CD4-positive, alpha-beta T cell treated with Interleukin-4 for 4 hours (primary cell): ENCODE results near the gene HIVEP3.
"Not testable (repeated sequence)": the region's sequence is repeated elsewhere in the genome, so short reads cannot be mapped to it uniquely, and the experiment has no call there.

Source experiments
- DNase-seq: peaks from one replicate; pipeline ENCODE4 v3.0.0-alpha.2; 2020

Gene HIVEP3

DNA sequence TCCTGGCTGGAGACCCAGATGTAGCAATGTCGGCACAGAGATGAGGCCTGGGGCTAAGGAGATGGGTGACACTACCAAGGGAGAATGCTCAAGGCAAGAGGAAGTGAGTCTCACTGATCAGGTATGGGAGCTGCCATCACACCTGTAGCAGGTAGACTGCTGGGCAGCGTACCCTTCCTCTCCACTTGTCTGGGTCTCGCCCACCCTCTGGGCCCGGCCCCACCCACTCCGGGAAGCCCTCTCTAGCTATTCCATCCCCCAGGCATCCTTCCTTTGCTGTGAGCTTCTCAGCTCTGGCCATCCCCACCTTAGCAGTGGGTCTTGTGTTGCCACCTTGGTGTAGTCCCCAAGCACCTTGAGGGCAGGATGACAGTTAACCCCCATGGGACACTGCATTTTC, 346.5 kb downstream of the HIVEP3 start:
- no peak for DNase-seq

DNA sequence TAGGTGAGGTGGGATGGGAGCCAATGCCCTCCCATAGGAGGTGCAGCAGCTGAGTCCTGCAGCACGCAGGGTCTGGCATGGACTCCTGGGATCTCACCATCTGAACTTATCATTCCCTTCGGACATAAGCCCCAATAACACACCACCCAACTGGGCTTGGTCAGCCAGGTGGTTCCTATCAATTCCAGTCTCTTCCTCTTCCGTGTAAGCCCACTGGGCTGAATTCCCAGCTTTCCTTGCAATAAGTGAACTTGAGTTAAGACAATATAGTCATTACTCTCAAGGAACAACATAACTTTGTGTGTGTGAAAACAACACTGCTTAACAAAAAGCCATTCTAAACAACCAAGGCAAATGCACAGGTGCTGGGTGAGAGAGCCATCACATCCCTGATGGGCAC, 347.7 kb downstream of the HIVEP3 start:
- DNase-seq: no peak

DNA sequence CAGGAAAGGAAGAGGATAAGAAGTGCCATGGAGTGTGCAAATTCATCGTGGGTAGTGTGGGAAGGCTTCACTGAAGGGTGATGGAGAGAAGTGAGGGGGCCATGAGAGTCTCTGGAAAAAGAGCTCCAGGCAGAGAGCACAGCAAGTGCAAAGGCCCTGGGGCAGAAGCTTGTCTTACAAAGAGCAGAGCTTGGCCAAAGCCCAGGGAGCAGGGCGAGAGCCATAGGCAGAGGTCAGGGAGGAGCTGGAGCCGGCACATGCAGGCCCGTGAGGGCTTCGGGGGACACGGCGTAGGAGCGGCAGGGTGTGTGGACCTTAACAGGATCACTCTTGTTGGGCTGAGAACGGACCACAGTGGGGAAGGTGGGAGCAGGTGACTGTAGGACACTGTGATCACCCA, 350.5 kb downstream of the HIVEP3 start:
- no peak for DNase-seq

DNA sequence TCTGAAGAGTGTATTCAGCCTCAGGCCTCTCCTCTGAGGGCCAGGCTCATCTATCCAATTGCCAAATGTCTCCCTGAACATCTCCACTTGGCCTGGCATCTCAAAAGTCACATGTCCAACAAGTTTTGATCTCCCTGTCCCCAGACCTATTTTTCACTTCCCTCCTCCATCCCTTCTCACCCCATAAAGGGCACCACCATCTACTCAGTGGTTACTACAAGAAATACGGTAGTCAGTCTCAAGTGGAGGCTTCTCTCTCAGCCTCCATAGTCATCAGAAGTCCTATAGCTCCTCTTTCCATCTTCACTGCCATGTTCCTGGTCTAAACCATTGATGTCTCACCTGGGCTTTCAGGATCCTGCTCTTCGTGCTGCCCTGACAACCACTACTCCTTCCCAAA, 351.8 kb downstream of the HIVEP3 start:
- no peak for DNase-seq

DNA sequence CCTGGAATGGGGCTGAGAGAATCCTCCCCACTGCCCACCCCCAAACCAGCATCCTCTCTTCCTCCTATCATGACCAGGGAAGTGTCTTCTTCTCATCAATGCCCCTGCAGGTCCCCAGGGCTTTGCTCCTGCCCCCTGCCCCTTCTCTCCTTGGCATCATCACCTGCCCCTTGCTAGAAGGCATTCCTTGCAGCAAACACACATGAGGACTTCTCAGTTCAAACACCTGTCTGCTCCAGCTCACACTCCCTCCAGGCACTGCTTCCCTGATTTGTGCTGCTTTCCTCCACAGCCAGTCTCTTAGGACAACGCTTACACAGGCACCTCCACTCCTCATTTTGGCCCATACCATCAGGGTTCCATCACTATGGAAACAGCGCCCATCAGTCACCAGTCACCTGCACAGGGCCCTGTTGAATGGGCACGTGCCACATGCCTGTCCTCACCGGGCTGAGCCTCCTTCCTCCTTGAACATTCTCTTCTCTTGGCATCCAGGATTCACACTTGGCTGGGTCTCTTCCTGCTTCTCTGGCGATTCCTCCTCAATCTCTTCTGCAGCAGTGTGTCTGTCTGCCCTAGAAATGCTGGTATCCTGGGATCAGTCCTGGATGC, 352.3 kb downstream of the HIVEP3 start:
- no peak for DNase-seq

DNA sequence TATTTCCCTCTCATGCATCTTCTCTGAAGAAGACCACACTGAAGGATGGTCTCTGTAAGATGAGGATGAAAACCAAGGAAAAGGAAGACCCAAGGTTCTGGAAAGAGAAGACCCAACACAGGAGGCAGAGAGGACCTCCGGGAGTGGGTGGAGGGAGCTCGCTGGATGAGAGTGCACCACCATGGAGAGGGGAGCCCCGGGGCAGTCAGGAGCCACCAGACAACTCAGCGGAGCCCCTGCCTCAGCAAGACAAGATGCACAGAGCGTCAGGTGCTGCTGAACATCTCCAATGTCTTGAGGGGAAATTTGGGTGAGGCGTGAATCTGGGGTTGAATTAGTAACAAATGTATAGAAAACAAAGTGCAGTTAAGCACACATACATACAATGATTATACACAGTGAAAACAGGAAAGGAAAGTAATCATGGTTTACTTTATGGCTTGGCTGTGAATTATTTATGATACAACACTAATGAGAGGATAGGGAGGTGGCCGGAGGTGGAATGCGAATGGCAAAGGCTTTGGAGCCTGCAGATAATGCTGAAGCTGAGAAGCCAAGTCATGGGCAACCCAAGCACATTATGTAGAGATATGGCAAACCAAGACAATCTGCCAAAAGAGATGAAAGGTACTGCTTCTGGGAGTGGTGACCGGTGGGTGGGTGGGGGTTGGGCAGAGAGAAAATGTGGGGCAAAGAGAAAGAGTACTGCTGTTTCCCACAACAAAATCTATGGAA, 353.8 kb downstream of the HIVEP3 start:
- DNase-seq: no peak

DNA sequence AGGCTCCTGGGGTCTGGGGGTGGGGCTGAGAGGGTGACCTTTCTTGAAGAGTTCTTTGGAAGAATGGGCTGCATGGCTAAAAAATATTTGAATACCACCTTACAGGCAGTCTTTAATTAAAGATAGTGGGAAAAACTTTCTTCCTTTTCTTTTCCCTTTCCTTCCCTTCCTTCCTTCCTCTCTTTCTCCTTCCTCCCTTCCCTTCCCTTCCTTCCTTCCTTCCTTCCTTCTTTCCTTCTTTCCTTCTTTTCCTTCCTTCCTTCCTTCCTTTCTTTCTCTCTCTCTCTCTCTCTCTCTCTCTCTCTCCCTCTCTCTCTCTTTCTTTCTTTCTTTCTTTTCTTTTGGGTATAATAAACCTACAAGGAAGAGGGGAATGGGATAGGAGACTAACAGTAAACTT, 356.4 kb downstream of the HIVEP3 start:
- no peak for DNase-seq

DNA sequence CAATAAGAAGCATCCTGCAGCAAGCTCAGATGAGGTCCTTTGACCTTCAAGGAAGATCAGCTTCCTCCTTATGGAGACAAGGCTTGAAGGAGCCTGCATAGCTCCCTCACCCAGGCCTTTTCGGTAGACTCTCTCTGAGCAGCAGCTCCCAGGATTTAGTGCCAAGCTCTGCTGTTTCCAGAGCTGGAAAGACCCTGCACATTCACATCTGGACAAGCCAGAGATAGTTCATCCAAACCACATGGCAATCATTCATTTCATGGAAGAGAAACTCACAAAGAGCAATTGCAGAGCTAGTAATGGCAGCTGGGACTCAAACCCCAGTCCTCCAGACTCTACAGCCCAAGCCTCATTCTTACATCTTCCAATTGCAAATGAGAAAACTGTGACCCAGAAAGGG, 357.8 kb downstream of the HIVEP3 start:
- DNase-seq: no peak

DNA sequence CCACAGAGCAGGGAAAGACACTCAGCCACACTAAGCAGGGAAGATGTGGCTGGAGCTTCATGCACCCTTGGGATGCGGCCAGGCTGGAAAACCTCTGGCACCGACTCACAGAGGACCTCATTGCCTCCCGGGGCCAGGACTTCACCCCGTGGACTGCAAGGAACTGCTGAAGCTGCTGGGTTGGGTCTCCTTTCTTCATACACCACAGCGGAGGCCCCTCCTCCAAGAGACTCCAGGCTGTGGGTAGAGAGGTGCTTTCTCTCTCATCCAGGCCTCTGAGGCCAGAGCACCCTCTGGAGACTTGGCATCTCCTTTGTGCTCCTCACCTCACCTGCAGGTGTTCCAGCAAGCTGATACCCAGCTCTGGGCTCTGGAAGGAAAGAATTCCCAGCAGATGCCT, 358.2 kb downstream of the HIVEP3 start:
- no peak for DNase-seq

DNA sequence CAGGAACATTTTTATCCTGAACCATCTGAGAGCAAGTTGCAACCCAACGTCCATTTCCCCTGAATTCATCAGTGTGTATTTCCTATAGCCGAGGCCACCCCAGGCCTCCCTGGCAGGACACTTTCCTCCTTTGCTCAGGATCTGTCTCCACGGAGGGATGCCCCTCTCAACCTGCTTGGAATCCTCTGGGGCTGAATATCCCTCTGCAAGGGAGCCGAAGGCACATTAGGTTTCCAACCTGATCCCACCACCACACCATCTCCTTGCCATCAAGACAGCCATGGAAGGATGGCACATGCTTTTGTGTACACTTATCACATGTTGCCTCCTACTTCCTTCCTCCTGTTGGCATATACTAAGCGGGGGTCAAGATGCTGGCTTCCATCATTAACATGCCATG, 359.4 kb downstream of the HIVEP3 start:
- DNase-seq: no peak

DNA sequence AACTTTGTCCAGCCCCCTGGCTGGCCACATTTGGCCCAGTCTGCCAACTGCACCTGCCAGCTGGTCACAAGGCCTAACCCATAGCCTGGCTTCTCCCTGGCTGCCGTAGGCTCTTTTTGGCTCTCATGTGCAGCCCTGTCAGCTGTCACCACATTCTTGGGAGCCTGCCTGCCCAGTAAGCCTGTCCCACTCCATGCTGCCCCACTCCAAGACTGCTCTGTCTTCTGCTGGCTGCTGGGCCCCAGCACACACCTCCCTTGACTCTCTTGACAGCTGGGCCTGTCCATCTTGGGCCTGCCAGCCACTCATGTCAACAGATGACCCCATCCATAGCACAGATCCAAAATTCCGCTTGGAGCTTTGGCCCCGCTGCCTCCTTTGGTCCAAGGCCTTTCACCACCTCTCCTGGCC, 360.0 kb downstream of the HIVEP3 start:
- no peak for DNase-seq

DNA sequence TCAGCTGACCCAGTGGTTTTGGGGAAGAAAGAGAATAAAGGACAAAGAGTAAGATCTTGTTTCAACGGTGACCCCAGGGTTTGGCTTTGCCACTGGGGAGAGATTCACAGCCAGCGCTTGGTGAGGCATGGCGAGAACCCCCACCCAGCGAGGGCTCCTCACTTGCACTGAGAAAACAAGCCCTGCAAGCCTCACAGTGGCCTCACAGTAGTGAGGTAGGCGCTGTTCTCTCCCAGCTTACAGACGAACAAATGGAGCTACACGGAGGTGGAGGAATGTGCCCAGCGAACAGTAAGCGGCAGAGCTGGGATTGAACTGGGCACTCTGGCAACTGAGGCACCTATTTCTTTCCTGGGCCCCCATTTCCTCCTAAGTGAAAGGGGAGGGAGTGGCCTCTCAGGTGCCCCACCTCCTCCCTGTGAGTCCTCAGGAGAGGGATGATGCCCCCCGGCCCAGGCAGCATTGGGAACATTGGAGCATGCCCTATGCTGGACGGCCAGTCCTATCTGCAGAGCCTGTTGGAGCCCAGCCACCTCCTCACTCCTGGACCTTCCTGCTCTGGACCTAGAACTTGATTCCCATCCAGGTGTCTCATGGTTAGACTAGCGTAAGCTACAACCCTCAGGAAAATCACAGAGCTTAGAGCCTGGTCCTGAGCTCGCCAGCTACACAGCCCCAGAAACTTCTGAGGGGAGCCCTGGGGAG, 360.8 kb downstream of the HIVEP3 start:
- no peak for DNase-seq

DNA sequence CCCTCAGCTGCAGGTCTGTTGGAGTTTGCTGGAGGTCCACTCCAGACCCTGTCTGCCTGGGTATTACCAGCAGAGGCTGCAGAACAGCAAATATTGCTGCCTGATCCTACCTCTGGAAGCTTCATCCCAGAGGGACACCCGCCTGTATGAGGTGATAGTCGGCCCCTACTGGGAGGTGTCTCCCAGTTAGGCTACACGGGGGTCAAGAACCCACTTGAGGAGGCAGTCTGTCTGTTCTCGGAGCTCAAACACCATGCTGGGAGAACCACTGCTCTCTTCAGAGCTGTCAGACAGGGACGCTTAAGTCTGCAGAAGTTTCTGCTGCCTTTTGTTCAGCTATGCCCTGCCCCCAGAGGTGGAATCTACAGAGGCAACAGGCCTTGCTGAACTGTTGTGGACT, 364.0 kb downstream of the HIVEP3 start:
- DNase-seq: not testable (repeated sequence)

DNA sequence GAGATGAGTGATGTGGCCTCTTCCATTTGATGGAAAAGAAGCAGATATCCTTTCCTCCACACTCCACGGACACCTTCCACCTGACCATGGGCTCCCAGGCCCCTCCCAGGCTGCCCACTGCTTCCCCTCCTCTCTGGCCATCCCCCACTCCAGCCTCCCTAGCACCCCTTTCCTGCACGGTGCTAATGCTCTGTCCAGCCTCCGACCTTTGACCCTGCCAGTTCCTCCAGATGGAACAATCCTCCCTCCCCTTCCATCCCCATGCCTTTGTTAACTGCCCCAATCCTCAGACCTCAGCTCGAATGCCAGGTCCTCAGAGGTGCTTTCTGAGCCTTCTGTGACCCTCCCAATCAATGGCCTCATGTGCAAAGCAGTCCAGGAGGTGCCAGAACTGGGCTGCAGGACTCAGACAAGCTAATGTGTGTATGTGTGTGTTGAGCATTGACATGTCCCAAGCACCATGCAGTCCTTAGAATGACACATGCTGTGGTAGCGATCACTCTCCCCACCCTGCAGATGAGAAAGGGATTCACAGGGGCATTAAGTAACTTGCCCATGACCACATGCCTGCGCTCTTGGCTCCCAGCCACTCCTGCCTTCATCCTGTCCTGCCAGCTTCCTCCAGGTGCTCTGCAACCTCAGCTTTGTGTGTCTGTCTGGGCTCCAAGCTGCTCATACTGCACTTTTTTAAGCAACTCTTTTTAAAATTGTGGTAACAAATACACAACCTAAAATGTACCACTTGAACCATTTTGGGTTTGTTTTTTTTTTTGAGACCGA, 370.8 kb downstream of the HIVEP3 start:
- no peak for DNase-seq

DNA sequence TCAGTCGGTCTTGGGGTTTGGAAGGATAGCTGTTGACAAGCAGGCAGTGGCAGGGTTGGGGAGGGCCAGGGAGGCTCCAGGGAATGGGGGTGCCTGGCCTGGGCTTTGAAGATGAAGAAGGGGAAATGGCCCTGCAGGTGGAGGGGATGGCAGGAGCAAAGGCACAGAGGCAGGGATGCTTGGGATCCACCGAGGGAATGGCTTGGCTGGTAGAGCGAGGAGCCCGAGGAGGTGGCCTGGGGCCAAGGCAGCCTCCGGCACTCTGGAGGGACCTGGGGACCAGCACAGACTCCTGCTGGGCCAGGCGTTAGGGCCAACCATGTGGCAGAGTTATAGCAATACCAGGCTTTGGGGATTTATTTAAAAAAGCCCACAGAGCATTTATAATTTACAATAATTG, 371.4 kb downstream of the HIVEP3 start:
- no peak for DNase-seq

DNA sequence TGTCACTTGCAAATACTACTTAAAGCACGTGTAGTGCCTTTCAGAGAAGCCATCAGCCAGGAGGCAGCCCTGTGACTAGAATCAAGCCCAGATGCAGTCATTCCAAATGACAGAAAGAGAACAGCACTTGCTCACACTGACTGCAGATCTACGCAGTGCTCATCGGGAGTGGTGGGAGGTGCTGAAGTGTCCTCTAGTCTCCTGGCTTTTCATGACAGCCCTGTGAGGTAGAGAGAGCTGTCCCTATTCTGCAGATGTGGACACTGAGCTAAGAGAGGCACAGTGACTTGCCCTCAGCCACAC, 371.9 kb downstream of the HIVEP3 start:
- DNase-seq: no peak

DNA sequence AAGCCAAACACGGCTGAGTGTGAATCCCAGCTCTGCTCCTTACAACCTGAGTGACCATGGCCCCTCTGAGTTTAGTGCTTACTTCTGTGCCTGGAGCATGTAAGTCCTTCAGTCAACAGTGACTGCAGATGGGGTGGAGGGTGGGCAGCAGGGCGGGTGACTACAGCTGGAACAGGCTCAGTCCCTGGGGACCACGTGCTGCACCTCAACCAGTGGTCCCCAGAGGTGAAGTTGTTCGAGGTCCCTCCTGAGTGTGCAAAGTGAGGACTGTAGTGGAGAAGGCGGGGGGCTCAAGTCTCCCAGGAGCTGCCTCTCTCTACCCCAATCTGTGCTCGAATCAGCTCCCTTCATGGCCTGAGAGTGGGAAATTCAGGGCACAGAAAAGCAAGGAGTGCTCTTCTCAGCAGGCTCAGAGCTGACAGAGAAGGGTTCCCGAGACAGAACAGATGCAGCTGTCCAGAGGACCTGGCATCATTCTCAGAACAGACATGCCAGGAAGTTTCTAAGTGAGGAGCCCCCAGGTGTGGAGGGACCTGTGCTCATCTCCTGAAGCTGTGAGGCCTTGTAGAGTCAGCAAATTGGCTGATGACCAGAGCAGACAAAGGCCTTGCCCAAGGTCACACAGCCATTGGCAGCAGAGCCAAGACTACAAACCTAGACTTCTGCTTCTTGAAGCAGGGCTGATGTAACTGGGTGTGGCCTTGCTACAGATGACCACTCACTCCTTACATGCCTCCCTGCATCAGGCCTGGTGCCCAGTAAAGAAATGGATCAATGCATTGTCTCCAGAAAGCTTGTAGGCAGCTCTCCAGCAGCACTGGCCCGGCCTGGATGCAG, 372.5 kb downstream of the HIVEP3 start:
- DNase-seq: no peak

DNA sequence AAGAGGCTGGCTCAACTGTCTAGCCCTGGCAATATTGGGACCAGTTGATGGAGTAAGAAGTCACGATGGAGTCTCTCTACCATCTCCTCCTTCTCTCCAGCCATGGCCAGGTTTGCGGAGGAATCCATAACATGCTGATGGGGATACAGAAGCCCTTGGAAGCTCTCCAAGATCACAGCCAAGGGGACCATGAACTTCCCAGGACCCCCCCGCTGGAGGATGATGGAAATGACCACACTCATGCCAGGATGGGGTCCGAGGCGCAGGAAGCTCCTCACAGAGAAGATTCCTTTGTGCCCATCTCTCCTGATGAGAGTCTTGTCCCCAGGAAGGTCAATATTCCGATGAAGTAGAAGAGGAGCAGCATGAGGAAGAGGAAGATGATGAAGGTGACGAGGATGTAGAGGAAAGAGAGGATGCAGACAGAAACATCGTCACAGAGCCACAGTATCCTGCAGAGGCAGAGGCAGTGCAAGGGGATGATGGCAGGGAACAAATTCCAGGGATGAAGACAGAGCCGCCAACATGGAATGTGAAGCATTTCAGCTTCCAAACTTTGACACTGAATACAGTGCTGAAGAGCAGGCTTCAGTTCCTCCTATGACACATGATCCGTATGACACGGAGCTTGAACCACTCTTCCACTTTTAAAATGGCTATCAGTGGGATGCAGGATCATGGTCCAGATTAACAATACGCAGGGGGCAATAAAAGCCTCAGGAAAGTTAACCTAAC, 376.4 kb downstream of the HIVEP3 start:
- DNase-seq: no peak

DNA sequence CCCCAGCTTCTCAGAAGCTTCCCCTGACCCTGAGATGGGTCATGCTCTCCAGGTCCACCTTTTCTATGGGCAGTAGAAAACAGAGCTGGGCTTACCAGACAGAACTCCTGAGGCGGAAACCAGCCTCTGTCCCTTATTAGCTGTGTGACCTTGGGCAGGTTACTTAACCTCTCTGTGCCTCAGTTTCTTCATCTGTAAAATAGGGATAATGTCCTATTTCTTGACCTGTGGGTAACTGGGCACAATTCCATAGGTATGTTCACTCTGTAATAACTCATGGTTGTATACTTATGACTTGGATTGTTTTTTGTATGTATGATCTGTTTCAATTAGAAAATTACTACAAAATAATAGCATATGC, 377.1 kb downstream of the HIVEP3 start:
- DNase-seq: no peak

DNA sequence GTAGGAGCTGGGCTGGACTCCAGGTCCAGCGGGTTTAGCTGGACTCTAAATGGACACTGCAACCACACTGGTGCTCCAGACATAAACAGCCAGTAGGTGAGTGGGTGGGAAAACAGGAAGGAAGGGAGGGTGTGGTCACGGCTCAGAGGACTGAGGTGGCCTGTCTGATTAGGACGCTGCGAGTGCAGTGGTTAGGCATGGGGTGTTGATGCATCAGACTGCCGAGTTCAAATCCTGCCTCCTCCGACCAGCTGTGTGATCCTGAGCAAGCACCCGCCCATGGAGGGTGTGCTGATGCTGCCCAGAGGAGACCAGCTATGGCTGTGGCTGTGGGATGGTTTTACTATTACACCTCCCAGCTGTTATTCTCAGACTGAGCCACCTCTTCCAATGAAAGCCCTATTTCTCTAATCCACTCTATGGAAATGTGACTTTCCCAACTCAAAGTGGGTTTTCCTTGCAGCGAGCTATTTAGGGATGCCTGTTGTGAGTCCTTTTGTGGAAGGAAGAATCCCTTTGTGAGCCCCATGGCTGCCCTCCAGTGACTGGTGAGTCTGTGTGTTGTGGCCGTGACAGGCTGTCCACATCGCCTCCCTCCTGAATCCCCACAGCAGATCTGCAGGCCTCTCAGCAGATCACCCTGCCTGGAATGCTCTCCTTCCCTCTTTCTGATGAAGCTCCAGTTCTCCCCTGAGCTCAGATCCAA, 377.7 kb downstream of the HIVEP3 start:
- DNase-seq: no peak

DNA sequence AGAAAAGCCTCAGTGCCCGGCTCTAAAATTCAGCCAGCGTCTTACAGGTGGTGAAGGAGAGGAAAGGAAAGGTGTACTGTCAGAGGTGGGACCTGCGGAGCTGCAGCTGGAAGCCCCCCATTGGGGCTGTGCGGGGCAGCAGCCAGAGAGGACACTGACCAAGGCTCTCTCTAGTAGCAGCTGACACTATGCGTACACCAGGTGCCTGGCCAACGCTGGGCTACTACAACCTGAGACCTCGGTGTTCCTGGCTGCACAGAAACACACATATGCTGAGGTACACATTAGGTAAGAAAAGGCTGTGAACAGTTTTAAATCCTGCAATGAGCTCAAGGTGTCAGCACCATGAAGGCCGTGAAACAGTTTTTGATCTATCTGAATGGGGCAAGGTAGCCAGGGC, 378.7 kb downstream of the HIVEP3 start:
- DNase-seq: no peak

DNA sequence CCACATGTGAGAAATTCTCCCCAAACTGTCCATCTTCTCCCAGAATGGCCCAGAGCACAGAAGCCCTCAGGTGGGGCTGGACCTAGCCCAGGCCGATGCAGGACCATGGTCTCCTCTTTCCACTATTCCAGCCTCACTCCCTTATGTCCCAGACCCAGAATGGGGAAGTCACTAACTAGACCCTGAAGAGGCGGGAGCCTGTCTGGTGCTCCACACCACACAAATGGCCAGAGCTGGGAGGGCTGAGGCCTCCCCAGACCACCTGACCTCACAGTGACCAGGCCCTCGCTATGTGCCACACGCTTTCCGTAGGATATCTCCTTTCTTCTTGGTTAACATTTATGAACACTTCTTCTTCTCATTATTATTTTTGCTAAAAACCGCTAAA, 379.3 kb downstream of the HIVEP3 start:
- no peak for DNase-seq
